IMR-90 (cell line): Measurements from ENCODE around the gene PDGFRA. TPM values are rescaled to one million over a fixed set of nuclear protein-coding genes. Genes with fewer than 3 reads are reported as not detected.

Experiments
- ATAC-seq: fragments of 200-7000 bp; cut with Tn5 transposase; 2 replicates; pipeline ENCODE4 v1.9.1; 2020; ENCODE audit warnings: low read depth, mild to moderate bottlenecking, moderate library complexity
- BruUV-seq: library from RNA; stranded (reverse); fragments of 400-500 nt; replicated peaks from 2 replicates; lab custom pipeline; 2021; lab: Mats Ljungman, UMichigan
- CTCF ChIA-PET: fragments of 300-600 bp; formaldehyde crosslinking; extraction: SDS; loops from one replicate; lab custom pipeline; 2021; ENCODE audit warnings: antibody characterized with exemption; lab: Yijun Ruan, JAX
- POLR2A ChIA-PET: fragments of 300-600 bp; sonication (Branson Sonifier 250); formaldehyde crosslinking; loops from one replicate; lab custom pipeline; 2022; ENCODE audit warnings: antibody characterized with exemption; ENCODE audit not compliant: unreplicated experiment; lab: Charles Lee
- DNase-seq: peaks from one replicate; pipeline ENCODE4 v3.0.0; 2013
- H2AFZ ChIP-seq: replicated peaks from 2 replicates; pipeline ENCODE3; 2013; ENCODE audit warnings: low read length, mild to moderate bottlenecking; ENCODE audit not compliant: poor library complexity
- H2AK5ac ChIP-seq: 2 replicates; pipeline ENCODE4 v1.6.1; 2013; ENCODE audit warnings: low read depth, low read length, inconsistent platforms
- H2AK9ac ChIP-seq: replicated peaks from 2 replicates; pipeline ENCODE3; 2013; ENCODE audit warnings: mild to moderate bottlenecking, low read depth, low read length, moderate library complexity; ENCODE audit not compliant: poor library complexity
- H2BK120ac ChIP-seq: 2 replicates; pipeline ENCODE4 v1.6.1; 2013; ENCODE audit warnings: low read depth, low read length, inconsistent platforms
- H2BK15ac ChIP-seq: 3 replicates; pipeline ENCODE4 v1.6.1; 2013; ENCODE audit warnings: low read depth, low read length, inconsistent platforms
- H2BK20ac ChIP-seq: 2 replicates; pipeline ENCODE4 v1.6.1; 2013; ENCODE audit warnings: low read depth, mild to moderate bottlenecking, inconsistent platforms, low read length, moderate library complexity
- H2BK5ac ChIP-seq: 2 replicates; pipeline ENCODE4 v1.6.1; 2013; ENCODE audit warnings: mild to moderate bottlenecking, low read depth, low read length, inconsistent platforms; ENCODE audit not compliant: poor library complexity, severe bottlenecking
- H3K14ac ChIP-seq: replicated peaks from 2 replicates; pipeline ENCODE4 v1.6.1; 2013; ENCODE audit warnings: low read depth, low read length, inconsistent platforms
- H3K18ac ChIP-seq: 2 replicates; pipeline ENCODE4 v1.6.1; 2013; ENCODE audit warnings: low read depth, low read length, control low read depth
- H3K23ac ChIP-seq: 2 replicates; pipeline ENCODE4 v1.6.1; 2013; ENCODE audit warnings: low read depth, low read length, inconsistent platforms
- H3K27ac ChIP-seq: 2 replicates; pipeline ENCODE4 v1.5.1; 2013; ENCODE audit warnings: mild to moderate bottlenecking, control low read depth, low read length; ENCODE audit not compliant: insufficient read depth
- H3K27me3 ChIP-seq: 2 replicates; pipeline ENCODE4 v1.6.1; 2013; ENCODE audit warnings: low read length; ENCODE audit not compliant: control insufficient read depth, insufficient read depth
- H3K36me3 ChIP-seq: 2 replicates; pipeline ENCODE4 v1.6.1; 2013; ENCODE audit warnings: low read length, mixed read lengths; ENCODE audit not compliant: control insufficient read depth, insufficient read depth
- H3K4ac ChIP-seq: 2 replicates; pipeline ENCODE4 v1.6.1; 2013; ENCODE audit warnings: low read depth, low read length, inconsistent platforms
- H3K4me1 ChIP-seq: 2 replicates; pipeline ENCODE4 v1.6.1; 2013; ENCODE audit warnings: low read length, mixed read lengths; ENCODE audit not compliant: control insufficient read depth, insufficient read depth
- H3K4me2 ChIP-seq: 2 replicates; pipeline ENCODE4 v1.6.1; 2013; ENCODE audit warnings: low read depth, mild to moderate bottlenecking, control low read depth, low read length, moderate library complexity
- H3K4me3 ChIP-seq: 2 replicates; pipeline ENCODE4 v1.5.1; 2013; ENCODE audit warnings: low read depth, mild to moderate bottlenecking, control low read depth, low read length, moderate library complexity; ENCODE audit not compliant: insufficient read depth
- H3K56ac ChIP-seq: 2 replicates; pipeline ENCODE4 v1.6.1; 2013; ENCODE audit warnings: low read length, inconsistent platforms; ENCODE audit not compliant: insufficient read depth; ENCODE audit errors: extremely low read depth
- H3K79me1 ChIP-seq, 2 experiments: 2 replicates each; pipeline ENCODE4 v1.6.1; 2013; ENCODE audit warnings: low read length in 2 of 2, inconsistent platforms in 1 of 2, low read depth in 1 of 2
- H3K9ac ChIP-seq: 2 replicates; pipeline ENCODE4 v1.6.1; 2013; ENCODE audit warnings: low read depth, low read length, control low read depth
- H3K9me1 ChIP-seq: 2 replicates; pipeline ENCODE4 v1.6.1; 2013; ENCODE audit warnings: low read length, inconsistent platforms; ENCODE audit not compliant: insufficient read depth
- H3K9me3 ChIP-seq: 2 replicates; pipeline ENCODE4 v1.6.1; 2013; ENCODE audit warnings: low read length; ENCODE audit not compliant: control insufficient read depth, insufficient read depth
- H4K20me1 ChIP-seq: 2 replicates; pipeline ENCODE4 v1.6.1; 2013; ENCODE audit warnings: low read length, inconsistent platforms; ENCODE audit not compliant: insufficient read depth
- H4K5ac ChIP-seq: 2 replicates; pipeline ENCODE4 v1.6.1; 2013; ENCODE audit warnings: mild to moderate bottlenecking, low read depth, low read length, control low read depth
- H4K8ac ChIP-seq, 2 experiments: 2 replicates each; pipeline ENCODE4 v1.6.1; 2013; ENCODE audit warnings: low read depth in 2 of 2, low read length in 2 of 2, control low read depth in 1 of 2, inconsistent platforms in 1 of 2
- H4K91ac ChIP-seq: 2 replicates; pipeline ENCODE4 v1.6.1; 2013; ENCODE audit warnings: low read depth, low read length, inconsistent platforms; ENCODE audit not compliant: insufficient read depth
- BHLHE40 ChIP-seq: fragments of 150-350 bp; IDR thresholded peaks from 2 replicates; pipeline ENCODE4 v1.6.1; 2016; ENCODE audit warnings: mild to moderate bottlenecking, low read depth, low read length
- CEBPB ChIP-seq: IDR thresholded peaks from 2 replicates; pipeline ENCODE4 v1.6.1; 2012; ENCODE audit warnings: low read depth, low read length, improper control_type of control experiment
- CHD1 ChIP-seq: IDR thresholded peaks from 2 replicates; pipeline ENCODE4 v1.6.1; 2012; ENCODE audit warnings: low read depth, low read length, improper control_type of control experiment
- FOS ChIP-seq: fragments of 150-350 bp; IDR thresholded peaks from 2 replicates; pipeline ENCODE4 v1.6.1; 2016; ENCODE audit warnings: low read depth, low read length
- MAFK ChIP-seq: IDR thresholded peaks from 2 replicates; pipeline ENCODE4 v1.6.1; 2012; ENCODE audit warnings: low read depth, low read length, improper control_type of control experiment
- MAZ ChIP-seq: IDR thresholded peaks from 2 replicates; pipeline ENCODE4 v1.6.1; 2012; ENCODE audit warnings: low read depth, mild to moderate bottlenecking, low read length, improper control_type of control experiment, moderate library complexity, borderline replicate concordance
- POLR2A ChIP-seq: IDR thresholded peaks from 2 replicates; pipeline ENCODE4 v1.6.1; 2012; ENCODE audit warnings: mild to moderate bottlenecking, low read depth, low read length
- RAD21 ChIP-seq: IDR thresholded peaks from 2 replicates; pipeline ENCODE4 v1.6.1; 2012; ENCODE audit warnings: low read length, improper control_type of control experiment
- RCOR1 ChIP-seq: IDR thresholded peaks from 2 replicates; pipeline ENCODE4 v1.6.1; 2012; ENCODE audit warnings: mild to moderate bottlenecking, low read length, improper control_type of control experiment; ENCODE audit not compliant: insufficient replicate concordance
- RFX5 ChIP-seq: IDR thresholded peaks from 2 replicates; pipeline ENCODE4 v1.8.0; 2012; ENCODE audit warnings: low read depth, mild to moderate bottlenecking, low read length, moderate library complexity
- SMC3 ChIP-seq: fragments of 150-350 bp; IDR thresholded peaks from 2 replicates; pipeline ENCODE4 v1.6.1; 2016; ENCODE audit warnings: low read depth, mild to moderate bottlenecking, antibody characterized with exemption, low read length, moderate library complexity
- WGBS, 2 experiments: methylation state at CpG; one replicate each; pipeline versions ENCODE4 v1.1.5 to v1.1.7; 2013; ENCODE audit warnings: missing lambda C conversion rate in 2 of 2; ENCODE audit not compliant: insufficient read length in 1 of 2; ENCODE audit errors: extremely low coverage in 2 of 2; 5-methylcytosine and 5-hydroxymethylcytosine counted together
- dilution Hi-C: fragments of 300-500 bp; cut with HindIII; formaldehyde crosslinking; loops from one replicate; pipeline ENCODE4 v1.14.3; 2018; ENCODE audit warnings: low sequenced_read_pairs; ENCODE audit not compliant: unreplicated experiment
- in situ Hi-C: fragments of 300-500 bp; cut with MboI; formaldehyde crosslinking; loops from 3 replicates; pipeline ENCODE4 v1.14.3; 2019; ENCODE audit warnings: low sequenced_read_pairs, inconsistent platforms, mixed read lengths
- intact Hi-C: fragments of 100-400 bp; cut with micrococcal nuclease; formaldehyde crosslinking; loops from 2 replicates; pipeline ENCODE4 v1.10.0; 2022
- polyA plus RNA-seq, 3 experiments: library from polyadenylated mRNA; depleted of rRNA; stranded (reverse); fragments of >200 nt; gene quantifications; 2 replicates each; pipeline ENCODE4 v1.2.3, GENCODE V29; 2012; ENCODE audit warnings: low replicate concordance in 1 of 3
- total RNA-seq: library from RNA; depleted of rRNA; stranded (reverse); fragments of >200 nt; gene quantifications from 2 replicates; pipeline ENCODE4 v1.2.3, GENCODE V29; 2012
- TF ChIP-seq, protein P1 (sequence below): fragments of 150-350 bp; IDR thresholded peaks from 2 replicates; pipeline ENCODE4 v1.6.1; 2016; ENCODE audit warnings: low read depth, mild to moderate bottlenecking, low read length, moderate library complexity, borderline replicate concordance
- TF ChIP-seq, protein P2 (sequence below): conservative IDR thresholded peaks from 2 replicates; pipeline ENCODE4 v1.5.1; 2012; ENCODE audit warnings: mild to moderate bottlenecking, low read depth, low read length, improper control_type of control experiment

Gene PDGFRA
- total and polyA plus RNA-seq, 2 of the 4 experiments (the other 2 are of a cell fraction): 60.8 to 168 TPM

DNA sequence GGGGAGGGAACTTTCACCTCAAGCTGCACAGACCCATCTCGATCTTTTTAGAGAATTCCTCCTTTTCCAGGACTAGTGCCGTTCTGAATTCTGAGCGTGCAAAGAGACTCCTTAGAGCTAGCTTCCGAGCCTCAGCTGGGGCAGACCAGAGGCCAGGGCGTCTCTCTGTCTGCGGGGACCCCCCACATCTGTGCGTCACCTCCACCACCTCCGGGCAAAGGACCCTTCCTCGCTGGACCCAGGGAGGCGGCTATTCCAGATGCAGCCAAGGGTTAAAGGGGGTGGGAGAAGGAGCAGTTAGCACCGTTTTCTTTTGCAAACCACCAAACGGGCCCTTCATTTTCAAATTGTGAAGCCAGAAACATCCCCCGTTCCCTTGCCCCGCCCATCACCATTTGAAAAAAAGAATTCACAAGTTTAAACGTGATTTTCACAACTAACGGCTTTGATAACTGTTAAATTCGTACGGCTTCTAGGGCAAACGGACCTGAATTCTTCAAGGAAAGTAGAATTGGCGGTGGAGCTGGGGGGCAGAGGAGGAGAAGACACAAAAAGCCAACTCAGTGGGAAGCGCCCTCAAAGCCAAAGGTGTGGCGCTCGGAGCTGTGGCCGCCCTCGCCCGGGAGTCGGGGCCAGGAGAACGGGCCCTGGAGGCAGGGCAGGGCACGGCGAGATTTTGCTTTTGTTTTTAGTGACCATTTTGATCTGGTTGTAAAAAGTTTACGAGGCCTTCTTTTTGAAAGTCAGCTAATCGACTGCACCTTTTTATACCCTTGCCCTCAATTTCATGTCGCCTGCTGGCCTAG lies 3.3 kb upstream of the PDGFRA start:
- in situ Hi-C loops: loop anchor here (5.0 to 25.0 kb wide), 7 partner anchors 318 to 1851 kb away; partner anchors contain the start of gene SCFD2
- peak overlapping the region; percentile 45 for H4K91ac ChIP-seq
- TF ChIP-seq RCOR1: no peak
- TF ChIP-seq CHD1: no peak
- no peak for TF ChIP-seq RAD21
- no peak for TF ChIP-seq FOS
- no peak for TF ChIP-seq MAZ
- TF ChIP-seq, protein P1, sequence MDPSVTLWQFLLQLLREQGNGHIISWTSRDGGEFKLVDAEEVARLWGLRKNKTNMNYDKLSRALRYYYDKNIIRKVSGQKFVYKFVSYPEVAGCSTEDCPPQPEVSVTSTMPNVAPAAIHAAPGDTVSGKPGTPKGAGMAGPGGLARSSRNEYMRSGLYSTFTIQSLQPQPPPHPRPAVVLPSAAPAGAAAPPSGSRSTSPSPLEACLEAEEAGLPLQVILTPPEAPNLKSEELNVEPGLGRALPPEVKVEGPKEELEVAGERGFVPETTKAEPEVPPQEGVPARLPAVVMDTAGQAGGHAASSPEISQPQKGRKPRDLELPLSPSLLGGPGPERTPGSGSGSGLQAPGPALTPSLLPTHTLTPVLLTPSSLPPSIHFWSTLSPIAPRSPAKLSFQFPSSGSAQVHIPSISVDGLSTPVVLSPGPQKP: no peak
- TF ChIP-seq, protein P2, sequence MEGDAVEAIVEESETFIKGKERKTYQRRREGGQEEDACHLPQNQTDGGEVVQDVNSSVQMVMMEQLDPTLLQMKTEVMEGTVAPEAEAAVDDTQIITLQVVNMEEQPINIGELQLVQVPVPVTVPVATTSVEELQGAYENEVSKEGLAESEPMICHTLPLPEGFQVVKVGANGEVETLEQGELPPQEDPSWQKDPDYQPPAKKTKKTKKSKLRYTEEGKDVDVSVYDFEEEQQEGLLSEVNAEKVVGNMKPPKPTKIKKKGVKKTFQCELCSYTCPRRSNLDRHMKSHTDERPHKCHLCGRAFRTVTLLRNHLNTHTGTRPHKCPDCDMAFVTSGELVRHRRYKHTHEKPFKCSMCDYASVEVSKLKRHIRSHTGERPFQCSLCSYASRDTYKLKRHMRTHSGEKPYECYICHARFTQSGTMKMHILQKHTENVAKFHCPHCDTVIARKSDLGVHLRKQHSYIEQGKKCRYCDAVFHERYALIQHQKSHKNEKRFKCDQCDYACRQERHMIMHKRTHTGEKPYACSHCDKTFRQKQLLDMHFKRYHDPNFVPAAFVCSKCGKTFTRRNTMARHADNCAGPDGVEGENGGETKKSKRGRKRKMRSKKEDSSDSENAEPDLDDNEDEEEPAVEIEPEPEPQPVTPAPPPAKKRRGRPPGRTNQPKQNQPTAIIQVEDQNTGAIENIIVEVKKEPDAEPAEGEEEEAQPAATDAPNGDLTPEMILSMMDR: no peak
- TF ChIP-seq BHLHE40: no peak
- TF ChIP-seq RFX5: no peak
- TF ChIP-seq CEBPB: no peak
- no peak for TF ChIP-seq SMC3
- TF ChIP-seq MAFK: no peak
- TF ChIP-seq POLR2A: no peak

More for the DNA sequence above, 3.3 kb upstream of the PDGFRA start:
- peak overlapping the region; percentile 98 for H2BK120ac ChIP-seq
- H3K36me3 ChIP-seq: peaks cover 5% of the 10 kb centered on the region; the same call in 1 of the 2 replicates
- H2BK5ac ChIP-seq: peak overlapping the region; percentile 93
- BruUV-seq: no TSS peak
- intact Hi-C loops: loop anchor here (2.0 to 5.0 kb wide), 7 partner anchors 438 to 1228 kb away; partner anchors contain the start of gene FIP1L1
- peaks cover 15% of the 10 kb centered on the region for H3K4me1 ChIP-seq
- peak overlapping the region; percentile 60 for H2BK20ac ChIP-seq
- peak overlapping the region; percentile 87 for H3K9ac ChIP-seq
- H3K4ac ChIP-seq: peak overlapping the region; percentile 98
- dilution Hi-C loops: no loop called here
- peak overlapping the region; percentile 47 for H3K23ac ChIP-seq
- H3K18ac ChIP-seq: peak overlapping the region; percentile 85
- H3K79me1 ChIP-seq: peaks cover 0 to 5% of the 10 kb centered on the region in 2 experiments; a peak in 1 of 4 replicates
- POLR2A ChIA-PET: interaction anchor here (0.6 kb wide), 2 partner anchors 136 to 519 kb away, joined by 3 to 4 read pairs; no protein-coding TSS in a partner anchor
- peak overlapping the region; percentile 95 for H2AFZ ChIP-seq
- H3K9me1 ChIP-seq: no peaks in the 10 kb centered on the region
- peaks cover 8% of the 10 kb centered on the region; the same call in 1 of the 2 replicates for H4K20me1 ChIP-seq
- H2BK15ac ChIP-seq: peak overlapping the region; percentile 45; the same call in 2 of the 3 replicates
- DNase-seq: no peak
- 40% methylated on average over 7 of the region's 33 CpGs; no CpG with 5 or more reads in 1 of the 2 experiments for WGBS, 2 experiments
- H3K4me2 ChIP-seq: peak overlapping the region; percentile 87
- H3K4me3 ChIP-seq: peak overlapping the region; percentile 23
- H3K9me3 ChIP-seq: no peaks in the 10 kb centered on the region
- H3K27ac ChIP-seq: peak overlapping the region; percentile 83
- CTCF ChIA-PET: interaction anchor here (0.6 kb wide), 1 partner anchor 1354 kb away, joined by 4 read pairs; no protein-coding TSS in a partner anchor
- H3K27me3 ChIP-seq: no peaks in the 10 kb centered on the region
- ATAC-seq: no peak
- peak overlapping the region; percentile 74 for H2AK5ac ChIP-seq
- peak overlapping the region; percentile 71 for H3K56ac ChIP-seq
- H4K5ac ChIP-seq: peak overlapping the region; percentile 92
- peak overlapping the region; percentile 90 for H2AK9ac ChIP-seq
- peak overlapping the region; percentile 83 for H3K14ac ChIP-seq
- peak overlapping the region; percentile 92 to 93 for H4K8ac ChIP-seq
